Measurements from ENCODE around the gene FHOD3. TPM values are rescaled to one million over a fixed set of nuclear protein-coding genes. Genes with fewer than 3 reads are reported as not detected.

Gene FHOD3
- total RNA-seq, 1 experiment from 2014 or later, result 2.9 TPM

DNA sequence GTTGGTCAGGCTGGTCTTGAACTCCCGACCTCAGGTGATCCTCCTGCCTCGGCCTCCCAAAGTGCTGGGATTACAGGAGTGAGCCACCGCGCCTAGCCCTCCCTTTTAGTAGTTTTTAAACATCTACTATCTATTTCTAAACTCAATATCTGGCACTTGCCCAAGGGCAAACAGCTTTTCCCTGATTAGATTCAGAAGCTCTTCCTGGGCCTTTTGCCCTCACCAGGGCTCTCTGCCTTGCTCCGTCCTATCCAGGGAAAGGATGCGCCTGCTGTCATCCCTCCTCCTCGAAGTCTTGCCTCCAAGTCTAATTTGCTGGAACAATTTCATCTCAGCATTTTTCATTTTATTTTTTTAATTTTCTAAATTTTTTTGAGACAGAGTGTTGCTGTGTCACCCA, 41.4 kb upstream of the FHOD3 start:
- CTCF ChIA-PET, result no interaction called here
- Mint-ChIP-seq H3K27me3 (ENCODE audit: unreplicated experiment) (no peaks in the 10 kb centered on the region), H3K9me3 (ENCODE audit: low read depth, unreplicated experiment) (no peaks in the 10 kb centered on the region), H3K36me3 (ENCODE audit: insufficient read depth, unreplicated experiment) (peaks cover 23% of the 10 kb centered on the region), H3K4me1 (ENCODE audit: low read depth, unreplicated experiment) (no peaks in the 10 kb centered on the region), H3K27ac (ENCODE audit: unreplicated experiment) (no peak overlapping the region), H3K4me3 (ENCODE audit: low read depth, unreplicated experiment) (no peak overlapping the region)
- intact Hi-C loops (cut with micrococcal nuclease; ENCODE audit: unreplicated experiment), result no loop called here
- BruUV-seq (replicated peaks), result no TSS peak
- no peak for DNase-seq
- TF ChIP-seq, protein P1, sequence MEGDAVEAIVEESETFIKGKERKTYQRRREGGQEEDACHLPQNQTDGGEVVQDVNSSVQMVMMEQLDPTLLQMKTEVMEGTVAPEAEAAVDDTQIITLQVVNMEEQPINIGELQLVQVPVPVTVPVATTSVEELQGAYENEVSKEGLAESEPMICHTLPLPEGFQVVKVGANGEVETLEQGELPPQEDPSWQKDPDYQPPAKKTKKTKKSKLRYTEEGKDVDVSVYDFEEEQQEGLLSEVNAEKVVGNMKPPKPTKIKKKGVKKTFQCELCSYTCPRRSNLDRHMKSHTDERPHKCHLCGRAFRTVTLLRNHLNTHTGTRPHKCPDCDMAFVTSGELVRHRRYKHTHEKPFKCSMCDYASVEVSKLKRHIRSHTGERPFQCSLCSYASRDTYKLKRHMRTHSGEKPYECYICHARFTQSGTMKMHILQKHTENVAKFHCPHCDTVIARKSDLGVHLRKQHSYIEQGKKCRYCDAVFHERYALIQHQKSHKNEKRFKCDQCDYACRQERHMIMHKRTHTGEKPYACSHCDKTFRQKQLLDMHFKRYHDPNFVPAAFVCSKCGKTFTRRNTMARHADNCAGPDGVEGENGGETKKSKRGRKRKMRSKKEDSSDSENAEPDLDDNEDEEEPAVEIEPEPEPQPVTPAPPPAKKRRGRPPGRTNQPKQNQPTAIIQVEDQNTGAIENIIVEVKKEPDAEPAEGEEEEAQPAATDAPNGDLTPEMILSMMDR (IDR thresholded peaks at IDR 0.05; ENCODE audit: unreplicated experiment), result no peak

DNA sequence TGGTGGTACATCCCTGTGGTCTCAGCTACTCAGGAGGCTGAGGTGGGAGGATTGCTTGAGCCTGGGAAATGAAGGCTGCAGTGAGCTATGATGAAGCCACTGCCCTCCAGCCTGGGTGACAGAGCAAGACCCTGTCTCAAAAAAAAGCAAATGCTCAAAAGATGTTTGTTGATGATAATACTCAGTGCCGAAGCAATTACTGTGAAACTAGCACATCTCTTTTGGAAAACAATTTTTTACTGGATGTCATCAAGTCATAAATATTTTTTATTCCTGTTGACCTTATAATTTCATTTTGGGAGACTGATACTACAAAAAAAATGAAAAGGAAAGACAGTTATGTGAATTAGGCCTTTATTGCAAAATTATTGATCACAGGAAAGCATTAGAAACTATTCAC, 34.5 kb upstream of the FHOD3 start:
- no peaks in the 10 kb centered on the region for H3K27me3 Mint-ChIP-seq (ENCODE audit: unreplicated experiment)
- H3K9me3 Mint-ChIP-seq (ENCODE audit: low read depth, unreplicated experiment), result no peaks in the 10 kb centered on the region
- H3K36me3 Mint-ChIP-seq (ENCODE audit: insufficient read depth, unreplicated experiment), result peaks cover 34% of the 10 kb centered on the region
- no peak for DNase-seq
- H3K27ac Mint-ChIP-seq (ENCODE audit: unreplicated experiment), result no peak overlapping the region
- H3K4me3 Mint-ChIP-seq (ENCODE audit: low read depth, unreplicated experiment), result no peak overlapping the region
- H3K4me1 Mint-ChIP-seq (ENCODE audit: low read depth, unreplicated experiment), result no peaks in the 10 kb centered on the region
- intact Hi-C loops (cut with micrococcal nuclease; ENCODE audit: unreplicated experiment), result no loop called here
- TF ChIP-seq, protein P1 (IDR thresholded peaks at IDR 0.05; ENCODE audit: unreplicated experiment), result no peak
- CTCF ChIA-PET, result no interaction called here
- BruUV-seq (replicated peaks), result no TSS peak

DNA sequence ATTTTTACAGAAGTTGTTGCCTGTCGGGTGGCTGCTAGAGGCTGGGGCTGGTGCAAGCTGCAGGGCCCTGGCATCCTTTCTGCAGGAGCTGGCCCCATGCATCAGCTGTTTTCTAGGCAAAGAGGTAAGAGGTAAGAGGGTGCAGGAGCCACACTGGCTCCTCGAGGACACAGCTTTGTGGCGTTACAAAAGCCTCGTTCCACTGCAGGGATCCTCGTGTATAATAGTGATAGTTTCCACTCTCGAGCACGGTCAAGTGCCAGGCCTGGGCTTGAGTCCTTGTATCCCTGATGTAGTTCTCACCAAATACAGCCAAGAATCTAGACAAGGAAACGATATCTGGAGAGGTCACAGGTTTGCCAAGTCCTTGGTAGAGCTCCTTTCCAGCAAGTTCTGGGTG, 33.2 kb upstream of the FHOD3 start:
- Mint-ChIP-seq H3K9me3 (ENCODE audit: low read depth, unreplicated experiment) (no peaks in the 10 kb centered on the region), H3K4me3 (ENCODE audit: low read depth, unreplicated experiment) (no peak overlapping the region), H3K27me3 (ENCODE audit: unreplicated experiment) (no peaks in the 10 kb centered on the region), H3K4me1 (ENCODE audit: low read depth, unreplicated experiment) (no peaks in the 10 kb centered on the region), H3K36me3 (ENCODE audit: insufficient read depth, unreplicated experiment) (peaks cover 35% of the 10 kb centered on the region), H3K27ac (ENCODE audit: unreplicated experiment) (no peak overlapping the region)
- DNase-seq, result no peak
- BruUV-seq (replicated peaks), result no TSS peak
- intact Hi-C loops (cut with micrococcal nuclease; ENCODE audit: unreplicated experiment), result no loop called here
- TF ChIP-seq, protein P1 (IDR thresholded peaks at IDR 0.05; ENCODE audit: unreplicated experiment), result no peak
- CTCF ChIA-PET, result no interaction called here

DNA sequence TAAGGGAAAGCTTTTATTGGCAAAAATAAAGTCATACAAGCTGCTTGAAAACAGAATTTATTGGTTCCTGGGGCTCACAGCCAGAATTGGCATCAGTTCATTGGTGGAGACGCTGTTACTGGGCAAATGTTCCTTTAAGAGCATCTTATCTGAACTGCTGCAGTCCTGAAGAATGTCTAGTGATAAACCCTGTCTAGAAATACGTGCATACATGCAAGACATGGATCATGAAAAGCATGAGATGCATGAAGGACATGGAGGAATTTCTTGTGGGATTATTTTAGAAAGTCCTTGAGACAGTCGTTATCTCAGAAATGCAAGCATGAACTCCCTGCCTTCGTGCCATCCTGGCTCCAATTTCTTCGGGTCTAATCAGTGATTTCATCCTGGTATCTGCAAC, 32.5 kb upstream of the FHOD3 start:
- H3K4me3 Mint-ChIP-seq (ENCODE audit: low read depth, unreplicated experiment), result no peak overlapping the region

More for the DNA sequence above, 32.5 kb upstream of the FHOD3 start:
- Mint-ChIP-seq H3K36me3 (ENCODE audit: insufficient read depth, unreplicated experiment) (peaks cover 35% of the 10 kb centered on the region), H3K9me3 (ENCODE audit: low read depth, unreplicated experiment) (no peaks in the 10 kb centered on the region), H3K27ac (ENCODE audit: unreplicated experiment) (no peak overlapping the region), H3K4me1 (ENCODE audit: low read depth, unreplicated experiment) (no peaks in the 10 kb centered on the region), H3K27me3 (ENCODE audit: unreplicated experiment) (no peaks in the 10 kb centered on the region)
- BruUV-seq (replicated peaks), result no TSS peak
- no peak for DNase-seq
- intact Hi-C loops (cut with micrococcal nuclease; ENCODE audit: unreplicated experiment), result no loop called here
- TF ChIP-seq, protein P1 (IDR thresholded peaks at IDR 0.05; ENCODE audit: unreplicated experiment), result no peak
- CTCF ChIA-PET, result no interaction called here
